Measurements from ENCODE around the gene ZNF609. TPM values are rescaled to one million over a fixed set of nuclear protein-coding genes. Genes with fewer than 3 reads are reported as not detected.

Gene ZNF609
- total and polyA plus RNA-seq, 7 donors, result 4.8 to 35.2 (median 29.6) TPM

GRCh38 chr15:64614519-64614918 is 154.1 kb downstream of the ZNF609 start:
- Histone ChIP-seq H3K27me3 (no peaks in the 10 kb centered on the region), H3K4me3 (no peak overlapping the region), H3K27ac (no peak overlapping the region), H3K4me1 (peaks cover 0 to 24% (median 16%) of the 10 kb centered on the region in 4 donors), H3K9me3 (no peaks in the 10 kb centered on the region), H3K36me3 (no peaks in the 10 kb centered on the region)
- intact Hi-C loops (cut with DNase I), result no loop called here
- 92 to 96% methylated on average over 5 of the region's 5 CpGs for WGBS, 2 donors
- TF ChIP-seq CTCF (IDR thresholded peaks at IDR 0.05), result no peak
- no peak for TF ChIP-seq POLR2AphosphoS5 (IDR thresholded peaks at IDR 0.05)
- no peak for TF ChIP-seq EP300 (IDR thresholded peaks at IDR 0.05)
- TF ChIP-seq POLR2A (IDR thresholded peaks at IDR 0.05), result no peak
- DNase-seq, result no peak

- H3K27ac ChIP-seq, result no peak overlapping the region
- H3K4me3 ChIP-seq, result no peak overlapping the region
- H3K4me1 ChIP-seq, result peaks cover 0 to 42% (median 30%) of the 10 kb centered on the region in 4 donors
- H3K36me3 ChIP-seq, result no peaks in the 10 kb centered on the region
- intact Hi-C loops (cut with DNase I), result no loop called here
- no peaks in the 10 kb centered on the region for H3K9me3 ChIP-seq
- H3K27me3 ChIP-seq, result no peaks in the 10 kb centered on the region
- DNase-seq, result no peak
- TF ChIP-seq CTCF (IDR thresholded peaks at IDR 0.05) (no peak), POLR2A (IDR thresholded peaks at IDR 0.05) (no peak), EP300 (IDR thresholded peaks at IDR 0.05) (no peak), POLR2AphosphoS5 (IDR thresholded peaks at IDR 0.05) (no peak)
- WGBS, 2 donors, result 91 to 94% methylated on average over 1 of the region's 1 CpG
Measured at GRCh38 chr15:64617727-64618126, 157.3 kb downstream of the ZNF609 start.

GRCh38 chr15:64618138-64618537 is 157.8 kb downstream of the ZNF609 start:
- no peak for TF ChIP-seq EP300 (IDR thresholded peaks at IDR 0.05)
- no peak for TF ChIP-seq CTCF (IDR thresholded peaks at IDR 0.05)
- no peak for TF ChIP-seq POLR2A (IDR thresholded peaks at IDR 0.05)
- no peak for TF ChIP-seq POLR2AphosphoS5 (IDR thresholded peaks at IDR 0.05)
- Histone ChIP-seq H3K4me3 (no peak overlapping the region), H3K27me3 (no peaks in the 10 kb centered on the region), H3K9me3 (no peaks in the 10 kb centered on the region), H3K27ac (no peak overlapping the region), H3K36me3 (no peaks in the 10 kb centered on the region), H3K4me1 (peaks cover 0 to 42% (median 32%) of the 10 kb centered on the region in 4 donors)
- 89 to 95% methylated on average over 5 of the region's 5 CpGs for WGBS, 2 donors
- intact Hi-C loops (cut with DNase I), result no loop called here
- DNase-seq, result no peak

GRCh38 chr15:64618540-64618939 is 158.2 kb downstream of the ZNF609 start:
- H3K27me3 ChIP-seq, result no peaks in the 10 kb centered on the region
- DNase-seq, result no peak
- intact Hi-C loops (cut with DNase I), result no loop called here
- H3K4me3 ChIP-seq, result no peak overlapping the region
- H3K27ac ChIP-seq, result no peak overlapping the region
- no peaks in the 10 kb centered on the region for H3K36me3 ChIP-seq
- 91 to 96% methylated on average over 11 of the region's 11 CpGs for WGBS, 2 donors
- no peaks in the 10 kb centered on the region for H3K9me3 ChIP-seq
- peaks cover 0 to 45% (median 36%) of the 10 kb centered on the region in 4 donors for H3K4me1 ChIP-seq
- TF ChIP-seq POLR2AphosphoS5 (IDR thresholded peaks at IDR 0.05), result no peak
- no peak for TF ChIP-seq POLR2A (IDR thresholded peaks at IDR 0.05)
- TF ChIP-seq CTCF (IDR thresholded peaks at IDR 0.05), result no peak
- TF ChIP-seq EP300 (IDR thresholded peaks at IDR 0.05), result no peak

Measured in sigmoid colon (tissue), 7 donors.